GM19463 (cell line): Measurements from ENCODE around the gene ST6GALNAC6.
"Not testable (repeated sequence)": the region's sequence is repeated elsewhere in the genome, so short reads cannot be mapped to it uniquely, and the experiment has no call there.

Experiments
- ATAC-seq: cut with Tn5 transposase; IDR thresholded peaks from one replicate; pipeline ENCODE4 v1.9.1; 2021; ENCODE audit warnings: mild to moderate bottlenecking, moderate library complexity; ENCODE audit not compliant: unreplicated experiment

ST6GALNAC6 gene

GRCh38 chr9:127896395-127897192 lies 2.8 kb downstream of the ST6GALNAC6 start:
- no peak for ATAC-seq

GRCh38 chr9:127895811-127896210 lies 3.6 kb downstream of the ST6GALNAC6 start:
- no peak for ATAC-seq

- ATAC-seq = no peak
These were observed 6.0 kb downstream of the ST6GALNAC6 start for GRCh38 chr9:127893392-127893791.

DNA sequence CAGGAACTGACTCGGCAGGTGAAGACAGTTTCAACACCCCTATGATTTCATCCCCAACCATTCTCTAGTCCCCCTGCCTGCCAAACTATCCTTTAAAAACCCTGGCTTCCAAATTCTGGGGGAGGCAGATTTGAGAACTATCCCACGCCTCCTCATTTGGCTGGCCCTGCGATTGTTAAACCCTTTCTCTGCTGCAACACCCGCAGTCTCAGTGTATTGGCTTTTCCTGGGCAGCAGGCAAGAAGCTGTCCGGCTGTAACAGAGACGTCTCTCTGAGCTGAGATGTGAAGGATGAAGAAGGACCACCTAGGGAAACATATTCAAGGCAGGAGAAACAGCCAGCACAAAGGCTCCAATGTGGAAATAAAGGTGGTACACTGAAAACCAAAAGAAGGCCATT lies 6.6 kb downstream of the ST6GALNAC6 start:
- ATAC-seq = no peak

DNA sequence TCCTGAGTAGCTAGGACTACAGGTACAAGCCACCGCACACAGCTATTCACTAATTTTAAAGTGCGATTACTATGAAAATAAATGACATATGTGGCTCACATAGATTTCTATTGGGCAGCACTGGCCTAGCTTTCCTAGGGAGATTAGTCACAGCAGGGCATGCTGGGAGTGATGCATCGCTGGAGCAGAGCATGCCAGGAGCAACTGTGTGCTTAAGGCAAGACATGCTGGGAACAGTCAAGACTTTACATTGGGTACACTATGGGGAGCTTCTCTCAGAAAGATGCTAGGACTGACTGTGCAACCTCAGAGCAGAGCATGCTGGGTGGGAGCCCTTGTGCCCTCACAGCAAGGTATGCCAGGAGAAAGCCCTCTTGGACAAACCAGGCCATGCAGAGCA lies 9.3 kb downstream of the ST6GALNAC6 start:
- ATAC-seq = no peak

DNA sequence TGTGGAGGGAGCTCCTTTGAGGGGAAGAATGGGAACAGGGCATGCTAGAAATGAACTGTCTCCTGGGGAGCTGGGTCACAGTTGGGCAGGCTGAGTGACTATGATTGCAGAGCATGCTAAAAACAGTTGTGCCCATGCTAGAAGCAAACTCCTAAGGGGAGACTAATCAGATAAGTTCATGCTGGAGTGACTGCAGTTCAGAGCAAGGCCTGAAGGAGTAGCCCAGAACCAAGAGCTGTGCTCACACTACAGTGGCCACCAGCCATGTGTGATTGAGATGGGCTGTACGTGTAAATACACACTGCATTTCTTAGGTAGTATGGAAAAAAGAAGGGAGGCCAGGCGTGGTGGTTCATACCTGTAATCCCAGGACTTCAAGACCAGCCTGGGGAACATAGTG lies 11.6 kb downstream of the ST6GALNAC6 start:
- ATAC-seq = no peak

GRCh38 chr9:127886401-127886972 lies 12.9 kb downstream of the ST6GALNAC6 start:
- ATAC-seq = no peak

GRCh38 chr9:127885508-127886281 lies 13.7 kb downstream of the ST6GALNAC6 start:
- no peak for ATAC-seq

- no peak for ATAC-seq
These were observed 14.4 kb downstream of the ST6GALNAC6 start for GRCh38 chr9:127884976-127885490.

- no peak for ATAC-seq
These were observed 14.9 kb downstream of the ST6GALNAC6 start for GRCh38 chr9:127884427-127884911.

DNA sequence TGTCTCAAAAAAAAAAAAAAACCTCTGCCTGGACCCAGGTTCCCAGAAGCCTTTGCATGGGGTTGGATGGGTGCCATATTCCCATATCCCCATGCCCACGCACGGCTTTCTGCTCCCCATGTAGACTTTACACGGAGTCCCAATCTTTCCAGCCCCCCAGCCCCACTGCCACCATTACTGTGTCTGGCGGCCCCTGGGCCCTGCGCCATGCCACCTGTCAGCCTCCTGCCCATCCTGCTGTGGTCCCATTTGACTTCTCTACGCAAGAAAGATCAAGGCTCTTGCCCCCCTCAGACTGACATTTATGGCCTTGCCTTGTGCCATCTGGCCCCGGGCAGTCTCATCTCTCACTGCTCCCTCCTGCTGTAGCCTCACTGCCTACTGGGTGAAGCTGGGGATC lies 15.4 kb downstream of the ST6GALNAC6 start:
- no peak for ATAC-seq

DNA sequence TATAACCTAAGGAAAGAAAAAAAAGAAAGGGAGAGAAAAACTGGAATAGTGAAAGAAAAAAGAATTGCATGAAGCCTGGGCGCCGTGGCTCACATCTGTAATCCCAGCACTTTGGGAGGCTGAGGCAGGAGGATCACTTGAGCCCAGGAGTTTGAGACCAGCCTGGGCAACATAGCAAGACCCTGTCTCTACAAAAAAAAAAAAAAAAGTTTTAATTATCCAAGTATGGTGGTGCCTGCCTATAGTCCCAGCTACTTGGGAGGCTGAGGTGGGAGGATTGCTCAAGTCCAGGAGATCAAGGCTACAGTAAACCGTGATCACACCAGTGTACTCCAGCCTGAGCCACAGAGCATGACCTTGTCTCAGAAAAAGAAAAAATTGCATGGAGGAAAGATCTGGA lies 17.7 kb downstream of the ST6GALNAC6 start:
- ATAC-seq = not testable (repeated sequence)

- no peak for ATAC-seq
These were observed 19.3 kb downstream of the ST6GALNAC6 start for GRCh38 chr9:127880143-127880542.

DNA sequence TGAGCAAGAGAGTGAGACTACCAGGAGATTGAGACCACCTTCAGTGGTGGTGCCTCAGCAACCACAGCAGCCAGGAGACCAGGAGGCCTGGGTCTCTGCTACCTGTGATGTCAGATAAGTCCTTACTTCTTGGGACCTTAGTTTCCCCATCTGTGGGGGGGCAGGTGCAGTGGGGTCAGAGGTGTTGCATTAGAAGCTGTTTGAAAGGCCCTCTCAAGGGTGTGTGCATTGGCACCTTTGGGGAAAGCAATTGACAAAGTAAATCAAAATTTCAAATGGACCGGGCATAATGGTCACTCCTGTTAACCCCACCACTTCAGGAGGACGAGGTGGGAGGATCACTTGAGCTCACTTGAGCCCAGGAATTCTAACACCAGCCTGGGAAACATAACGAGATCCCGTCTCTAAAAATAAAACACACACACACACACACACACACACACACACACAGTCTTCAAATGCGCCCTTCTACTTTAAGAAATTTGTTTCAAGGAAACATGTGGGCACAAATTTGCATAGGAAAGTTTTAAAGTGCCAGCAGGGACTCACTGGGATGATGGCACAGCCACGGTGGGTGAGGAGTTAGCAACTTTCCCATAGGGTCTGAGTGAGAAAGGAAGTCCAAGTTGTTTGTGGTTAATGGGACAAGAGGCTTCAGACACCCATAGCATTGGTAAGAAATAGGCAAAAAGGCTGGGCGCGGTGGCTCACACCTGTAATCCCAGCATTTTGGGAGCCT lies 20.6 kb downstream of the ST6GALNAC6 start:
- no peak for ATAC-seq

DNA sequence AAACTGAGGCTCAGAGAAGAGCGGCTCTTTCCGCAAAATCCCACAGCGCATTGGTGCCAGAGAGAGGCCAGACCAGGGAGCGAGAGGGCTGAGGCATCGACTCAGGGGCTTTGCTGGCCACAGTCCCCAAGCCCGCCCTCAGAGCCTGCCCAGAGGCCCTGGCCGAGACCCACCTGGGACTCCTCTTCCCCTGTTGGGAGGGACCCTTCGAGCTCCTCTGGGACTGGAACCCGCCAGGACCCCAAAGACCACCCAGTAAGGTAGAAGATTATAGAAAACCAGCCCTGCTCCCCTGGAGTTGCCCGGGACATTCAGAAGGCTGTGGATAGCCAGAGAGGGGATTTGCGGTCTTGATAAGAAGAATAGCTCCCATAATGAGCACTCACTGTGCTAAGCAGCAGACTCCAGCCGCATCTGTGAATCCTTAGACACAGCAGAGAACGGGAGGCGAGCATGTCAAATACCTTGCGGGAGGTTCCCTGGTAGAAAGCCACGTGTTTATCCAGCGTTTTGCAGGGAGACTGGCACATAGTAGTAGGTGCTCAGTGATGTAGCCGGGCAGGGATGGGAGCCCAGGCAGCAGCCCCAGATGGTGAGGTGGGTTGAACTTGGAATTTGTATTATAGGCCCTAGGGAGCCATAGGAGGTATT lies 21.3 kb downstream of the ST6GALNAC6 start:
- ATAC-seq = no peak

DNA sequence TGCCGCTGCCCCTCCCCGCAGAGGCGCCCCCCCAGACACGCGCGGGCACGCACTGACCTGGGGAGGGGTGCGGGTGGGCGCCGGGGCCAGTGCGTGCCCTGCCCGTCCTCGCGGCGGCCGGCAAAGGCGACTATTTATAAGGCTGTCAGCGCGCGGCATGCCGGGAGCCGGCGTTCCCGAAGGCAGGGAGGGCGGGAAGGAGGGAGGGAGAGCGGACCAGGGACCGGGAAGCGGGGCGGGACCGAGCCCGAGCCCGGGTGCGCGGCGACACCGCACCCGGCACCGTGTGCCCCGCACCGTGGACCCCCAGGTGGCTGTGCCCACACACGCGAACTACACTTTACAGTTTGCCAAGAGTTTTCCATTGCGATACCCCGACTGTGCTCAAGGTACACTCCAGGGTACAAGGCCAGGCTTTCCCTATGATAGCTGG lies 21.8 kb downstream of the ST6GALNAC6 start, which contains the start of gene AK1:
TSS of gene AK1 (minus strand) at position 110 of the 433 bp plus-strand sequence. CDS start 3,058 bp downstream, outside the sequence.
- no peak for ATAC-seq

DNA sequence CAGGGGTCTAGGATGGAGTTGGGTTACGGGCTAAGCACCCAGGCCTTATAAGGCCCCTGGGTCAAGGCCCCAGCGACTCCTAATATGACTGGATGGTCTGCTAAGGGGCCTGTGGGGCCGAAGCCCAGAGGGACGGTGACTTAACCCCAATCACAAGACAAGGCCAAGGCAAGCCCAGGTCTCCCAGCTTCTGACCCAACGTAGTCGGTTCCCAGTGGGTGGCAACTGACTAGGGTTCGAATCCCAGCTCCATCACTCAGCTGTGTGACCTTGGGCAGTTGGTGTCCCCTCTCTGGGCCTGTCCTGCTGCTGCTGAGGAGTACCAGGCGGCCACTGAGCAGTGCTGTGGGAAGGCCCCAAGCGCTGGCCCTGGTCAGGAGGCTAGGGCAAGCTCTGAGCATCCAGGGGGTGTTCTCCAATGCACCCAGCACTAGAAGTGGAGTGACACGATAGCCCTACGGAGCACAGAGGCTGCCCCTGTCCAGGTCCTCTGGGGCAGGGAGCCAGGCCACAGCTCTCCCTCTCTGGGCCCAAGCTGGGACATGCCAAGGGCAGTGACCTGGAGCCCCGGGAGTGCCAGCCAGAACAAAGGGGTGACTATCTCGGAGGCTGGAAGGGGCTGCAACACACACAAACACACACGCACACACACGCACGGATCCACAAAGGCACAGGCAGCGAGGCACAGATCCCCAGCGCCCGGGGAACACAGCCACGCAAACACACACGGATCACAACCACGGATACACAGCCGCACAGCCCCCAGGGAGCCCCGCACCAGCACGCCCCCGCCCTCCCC lies 22.4 kb downstream of the ST6GALNAC6 start:
- no peak for ATAC-seq

- no peak for ATAC-seq
These were observed 23.2 kb downstream of the ST6GALNAC6 start for GRCh38 chr9:127876026-127876763.
